ENCODE results near the gene TIGD6. TPM values are rescaled to one million over a fixed set of nuclear protein-coding genes. Genes with fewer than 3 reads are reported as not detected.

TIGD6 gene
- total RNA-seq, 1 donor from 2014 or later, result 4.3 TPM

DNA sequence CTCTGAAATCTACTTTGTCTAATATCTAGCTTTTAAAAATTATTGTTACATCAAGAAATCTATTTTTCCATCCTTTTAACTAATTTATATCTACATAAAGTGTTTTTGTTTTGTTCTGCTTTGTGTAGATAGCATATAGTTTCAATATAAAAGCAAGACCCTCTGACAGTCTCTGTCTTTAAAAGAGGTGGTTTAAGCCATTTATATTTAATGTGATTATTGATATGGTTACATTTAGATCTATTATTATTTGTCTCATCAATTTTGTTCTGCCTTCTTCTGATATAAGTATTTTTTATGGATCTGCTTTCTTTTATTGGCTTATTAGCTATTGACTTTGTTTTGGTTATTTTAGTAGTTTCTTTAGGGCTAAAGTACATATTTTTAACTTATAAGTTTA lies 16.1 kb upstream of the TIGD6 start:
- no peak for DNase-seq (ENCODE audit: low spot score)

GRCh38 chr5:150015415-150015814 lies 15.0 kb upstream of the TIGD6 start:
- DNase-seq (ENCODE audit: low spot score), result no peak

DNA sequence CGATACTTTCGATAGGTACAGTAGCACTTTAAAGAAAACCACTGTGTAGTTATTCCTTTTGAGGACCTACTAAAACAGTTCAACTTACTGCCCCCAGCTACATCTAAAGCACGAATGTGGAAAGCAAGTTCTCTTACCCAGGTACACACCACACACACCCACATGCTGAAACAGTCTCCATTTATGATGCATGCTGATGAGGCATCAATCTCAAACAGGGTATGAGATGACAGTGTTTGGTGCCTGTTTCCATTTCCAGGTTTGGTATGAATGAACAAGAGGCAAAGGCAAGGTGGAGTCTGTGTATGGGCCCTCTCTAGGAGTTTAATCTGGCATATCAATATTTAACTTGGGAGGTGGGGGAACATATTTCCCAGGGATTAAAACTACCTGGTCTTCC lies 14.0 kb upstream of the TIGD6 start:
- DNase-seq (ENCODE audit: low spot score), result no peak

GRCh38 chr5:150013931-150014330 lies 13.5 kb upstream of the TIGD6 start:
- no peak for DNase-seq (ENCODE audit: low spot score)

GRCh38 chr5:150009671-150010387 lies 9.4 kb upstream of the TIGD6 start:
- no peak for DNase-seq (ENCODE audit: low spot score)

DNA sequence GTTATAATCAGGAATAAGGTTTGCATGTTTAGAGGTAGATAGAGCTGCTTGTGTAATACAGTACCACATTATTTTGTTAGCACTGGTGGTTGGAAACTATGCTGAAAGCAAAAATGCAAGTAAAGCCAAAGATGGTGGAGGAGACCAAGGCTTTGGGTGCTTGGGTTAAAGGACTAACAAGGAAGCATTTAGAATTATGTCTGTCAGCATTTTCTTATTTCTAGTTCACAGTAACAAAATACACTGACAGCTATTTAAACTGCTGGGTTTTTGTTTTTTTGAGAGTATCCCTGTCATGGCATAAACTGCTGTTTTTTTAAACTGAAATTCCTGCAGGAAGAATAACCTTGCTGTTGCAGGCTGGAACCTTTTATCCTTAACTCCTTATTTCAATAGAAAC lies 6.6 kb upstream of the TIGD6 start:
- no peak for DNase-seq (ENCODE audit: low spot score)

GRCh38 chr5:150006318-150006717 lies 5.9 kb upstream of the TIGD6 start:
- no peak for DNase-seq (ENCODE audit: low spot score)

GRCh38 chr5:150001660-150002486 lies 1.4 kb upstream of the TIGD6 start:
- DNase-seq (ENCODE audit: low spot score), result peak; percentile 62

- peak; percentile 21 for DNase-seq (ENCODE audit: low spot score)
Measured at GRCh38 chr5:150000990-150001659, 671 bp upstream of the TIGD6 start.

DNA sequence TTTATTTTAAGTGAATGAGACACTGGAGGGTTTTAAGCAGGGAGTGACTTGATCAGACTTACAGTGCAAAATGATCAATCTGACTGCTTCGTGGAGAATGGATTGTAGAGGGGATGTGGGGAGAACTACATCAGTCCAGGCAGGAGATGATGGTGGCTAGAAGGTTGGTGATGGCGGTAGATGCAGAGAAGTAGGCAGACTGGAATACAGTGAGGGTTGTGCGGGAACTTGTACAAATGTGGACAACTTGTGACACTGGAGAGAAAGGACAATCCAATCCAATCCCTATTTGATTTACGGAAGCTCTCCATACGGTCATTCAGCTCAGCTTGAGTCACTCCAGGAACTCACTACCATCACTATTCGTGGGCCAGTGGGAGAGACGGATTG lies 593 bp downstream of the TIGD6 start:
- DNase-seq (ENCODE audit: low spot score), result no peak

GRCh38 chr5:149999359-149999758 lies 1.1 kb downstream of the TIGD6 start:
- DNase-seq (ENCODE audit: low spot score), result no peak

- DNase-seq (ENCODE audit: low spot score), result no peak
Measured at GRCh38 chr5:149998281-149998680, 2.2 kb downstream of the TIGD6 start.

DNA sequence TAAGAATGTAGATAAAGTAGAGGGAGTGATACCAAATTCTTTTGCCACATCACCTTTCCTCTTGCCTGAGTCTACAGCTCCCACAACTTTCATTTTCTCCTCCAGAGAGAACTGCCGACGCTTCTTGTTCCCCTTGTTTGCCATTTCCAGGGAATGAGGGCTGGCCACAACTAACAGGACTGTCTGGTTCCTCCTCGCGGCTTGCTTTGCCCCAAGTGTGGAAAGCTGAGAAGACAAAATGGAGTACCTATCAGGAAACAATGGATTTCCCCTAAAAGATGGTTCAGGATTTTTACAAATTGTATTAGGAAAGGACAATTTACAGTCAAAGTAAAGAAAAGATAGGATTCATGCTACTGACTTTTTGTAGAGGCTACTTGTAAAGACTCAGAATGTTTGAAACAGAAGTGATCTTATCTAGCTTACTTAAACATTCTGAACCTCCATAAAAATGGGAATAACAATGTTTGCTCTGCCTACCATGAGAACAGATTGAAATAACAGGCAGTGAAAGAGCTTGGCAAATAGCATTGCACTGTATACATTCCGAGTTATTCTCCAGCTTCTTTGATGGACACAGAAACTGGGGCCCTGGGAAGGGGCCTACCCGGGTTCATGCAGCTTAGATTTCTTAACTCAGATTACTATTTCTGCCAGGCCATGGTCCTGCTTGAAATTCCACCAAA lies 4.1 kb downstream of the TIGD6 start:
- DNase-seq (ENCODE audit: low spot score), result no peak

DNA sequence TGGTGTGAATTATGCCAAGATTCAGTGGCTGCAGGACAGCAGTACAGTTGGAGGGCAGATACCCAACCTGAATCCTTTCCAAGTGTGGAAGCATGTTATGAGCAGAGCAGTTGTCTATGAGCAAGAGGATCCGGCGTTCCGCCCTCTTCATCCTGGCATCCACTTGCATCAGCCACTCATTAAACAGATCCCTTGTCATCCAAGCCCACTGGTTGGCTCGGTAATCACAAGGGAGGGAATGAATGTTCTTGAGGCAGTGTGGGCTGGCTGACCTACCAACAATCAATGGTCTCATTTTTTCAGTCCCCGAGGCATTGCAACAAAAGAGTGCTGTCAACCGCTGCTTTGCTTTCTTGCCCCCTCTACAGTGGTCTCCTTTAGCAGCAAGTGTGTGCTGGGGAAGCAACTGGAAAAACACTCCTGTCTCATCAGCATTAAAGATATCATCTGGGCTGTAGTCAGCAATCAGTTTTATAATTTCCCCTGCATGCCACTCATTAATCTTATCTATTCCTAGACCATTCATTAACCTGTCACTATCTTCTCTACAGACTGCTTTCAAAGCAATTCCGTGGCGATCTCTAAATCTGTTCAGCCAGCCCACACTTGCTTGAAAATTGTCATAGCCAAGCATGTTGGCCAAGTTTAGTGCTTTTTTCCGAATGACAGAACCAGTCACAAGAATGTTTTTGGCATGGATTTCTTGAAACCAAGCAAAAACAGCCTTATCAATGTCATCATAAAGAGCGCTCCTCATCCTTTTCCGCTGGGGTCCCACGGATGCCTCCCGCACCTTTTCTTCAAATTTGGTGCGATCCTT lies 4.9 kb downstream of the TIGD6 start:
- DNase-seq (ENCODE audit: low spot score), result no peak

- no peak for DNase-seq (ENCODE audit: low spot score)
Measured at GRCh38 chr5:149993471-149993870, 7.0 kb downstream of the TIGD6 start.

GRCh38 chr5:149990518-149991376 lies 9.7 kb downstream of the TIGD6 start:
- DNase-seq (ENCODE audit: low spot score), result peak; percentile 82

DNA sequence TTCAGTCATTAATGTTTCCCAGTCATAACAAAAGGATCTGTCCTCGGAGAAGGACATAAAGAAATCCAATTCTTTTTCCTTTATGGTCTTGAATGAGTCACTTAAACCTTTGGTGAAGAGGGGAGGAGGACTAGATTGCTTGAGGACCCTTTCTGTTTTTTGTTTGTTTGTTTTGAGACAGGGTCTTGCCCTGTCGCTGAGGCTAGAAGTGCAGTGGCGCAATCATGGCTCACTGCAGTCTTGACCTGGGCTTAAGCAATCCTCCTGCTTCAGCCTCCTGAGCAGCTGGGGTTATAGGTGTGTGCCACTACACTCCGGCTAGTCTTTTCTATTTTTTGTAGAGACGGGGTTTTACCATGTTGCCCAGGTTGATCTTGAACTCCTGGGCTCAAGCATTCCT lies 12.3 kb downstream of the TIGD6 start:
- no peak for DNase-seq (ENCODE audit: low spot score)

DNA sequence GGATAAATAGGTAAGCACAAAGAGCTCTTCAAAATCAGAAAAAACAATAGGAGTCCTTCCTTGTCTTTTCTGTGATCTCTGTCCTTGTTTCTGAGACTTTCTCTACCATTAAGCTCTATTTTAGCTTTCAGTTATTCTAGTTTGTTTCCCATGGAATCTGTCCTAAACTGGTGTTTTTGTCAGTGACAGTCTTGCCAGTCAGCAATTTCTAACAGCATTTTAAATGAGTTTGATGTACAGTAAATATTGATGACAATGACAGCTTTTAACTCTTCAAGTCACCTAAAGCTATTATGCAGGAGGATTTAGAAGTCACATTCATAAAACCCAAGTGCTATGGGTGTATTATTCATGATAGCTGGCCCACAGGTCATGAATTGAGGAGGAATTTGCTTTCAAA lies 17.9 kb downstream of the TIGD6 start:
- DNase-seq (ENCODE audit: low spot score), result no peak

DNA sequence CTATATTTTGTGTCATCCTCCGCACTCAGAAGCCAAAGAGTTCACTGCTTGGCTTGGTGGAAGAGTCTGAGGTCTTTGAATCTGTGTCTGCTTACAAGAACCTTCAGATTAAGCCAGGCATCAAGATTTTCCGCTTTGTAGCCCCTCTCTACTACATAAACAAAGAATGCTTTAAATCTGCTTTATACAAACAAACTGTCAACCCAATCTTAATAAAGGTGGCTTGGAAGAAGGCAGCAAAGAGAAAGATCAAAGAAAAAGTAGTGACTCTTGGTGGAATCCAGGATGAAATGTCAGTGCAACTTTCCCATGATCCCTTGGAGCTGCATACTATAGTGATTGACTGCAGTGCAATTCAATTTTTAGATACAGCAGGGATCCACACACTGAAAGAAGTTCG lies 19.2 kb downstream of the TIGD6 start:
- DNase-seq (ENCODE audit: low spot score), result no peak

- DNase-seq (ENCODE audit: low spot score), result no peak
Measured at GRCh38 chr5:149979896-149980295, 20.6 kb downstream of the TIGD6 start.

Data from umbilical cord (tissue), 2 donors.